ENCODE data around the gene P3R3URF.

P3R3URF gene

GRCh38 chr1:46131712-46132528 lies 44.4 kb downstream of the P3R3URF start:
- no peaks in the 10 kb centered on the region for H3K27me3 ChIP-seq (ENCODE audit: control insufficient read depth in 1 of 2, insufficient read depth in 2 of 2, low read length in 2 of 2)
- H3K27ac ChIP-seq (ENCODE audit: low read length): peak overlapping the region; percentile 96

GRCh38 chr1:46131093-46131492 lies 45.2 kb downstream of the P3R3URF start:
- Histone ChIP-seq H3K4me1 (ENCODE audit: control insufficient read depth, insufficient read depth, low read length) (peaks cover 18% of the 10 kb centered on the region), H3K4me3 (ENCODE audit: low read length in 2 of 2) (peak overlapping the region; percentile 74 to 85), H3K36me3 (ENCODE audit: control insufficient read depth in 2 of 2, insufficient read depth in 2 of 2, low read length in 2 of 2) (no peaks in the 10 kb centered on the region), H3K9me3 (ENCODE audit: control insufficient read depth in 2 of 2, low read length in 2 of 2) (no peaks in the 10 kb centered on the region), H3K27ac (ENCODE audit: low read length) (no peak overlapping the region), H3K27me3 (ENCODE audit: control insufficient read depth in 1 of 2, insufficient read depth in 2 of 2, low read length in 2 of 2) (no peaks in the 10 kb centered on the region), H3K9ac (ENCODE audit: low read length in 2 of 2) (peak overlapping the region in 1 of 2 donors; percentile 73)

More at GRCh38 chr1:46131712-46132528, 44.4 kb downstream of the P3R3URF start:
- Histone ChIP-seq H3K9ac (ENCODE audit: low read length in 2 of 2) (peak overlapping the region; percentile 73 to 94), H3K4me1 (ENCODE audit: control insufficient read depth, insufficient read depth, low read length) (peaks cover 18% of the 10 kb centered on the region), H3K4me3 (ENCODE audit: low read length in 2 of 2) (peak overlapping the region; percentile 74 to 85), H3K36me3 (ENCODE audit: control insufficient read depth in 2 of 2, insufficient read depth in 2 of 2, low read length in 2 of 2) (no peaks in the 10 kb centered on the region), H3K9me3 (ENCODE audit: control insufficient read depth in 2 of 2, low read length in 2 of 2) (no peaks in the 10 kb centered on the region)

GRCh38 chr1:46130606-46131005 lies 45.7 kb downstream of the P3R3URF start:
- H3K9ac ChIP-seq (ENCODE audit: low read length in 2 of 2): peak overlapping the region; percentile 29 to 73
- no peaks in the 10 kb centered on the region for H3K36me3 ChIP-seq (ENCODE audit: control insufficient read depth in 2 of 2, insufficient read depth in 2 of 2, low read length in 2 of 2)
- no peaks in the 10 kb centered on the region for H3K27me3 ChIP-seq (ENCODE audit: control insufficient read depth in 1 of 2, insufficient read depth in 2 of 2, low read length in 2 of 2)
- no peak overlapping the region for H3K27ac ChIP-seq (ENCODE audit: low read length)
- H3K9me3 ChIP-seq (ENCODE audit: control insufficient read depth in 2 of 2, low read length in 2 of 2): no peaks in the 10 kb centered on the region
- peak overlapping the region; percentile 74 to 85 for H3K4me3 ChIP-seq (ENCODE audit: low read length in 2 of 2)
- peaks cover 18% of the 10 kb centered on the region for H3K4me1 ChIP-seq (ENCODE audit: control insufficient read depth, insufficient read depth, low read length)

- Histone ChIP-seq H3K9ac (ENCODE audit: low read length in 2 of 2) (peak overlapping the region in 1 of 2 donors; percentile 73), H3K9me3 (ENCODE audit: control insufficient read depth in 2 of 2, low read length in 2 of 2) (no peaks in the 10 kb centered on the region), H3K4me3 (ENCODE audit: low read length in 2 of 2) (peak overlapping the region; percentile 74 to 85), H3K27ac (ENCODE audit: low read length) (no peak overlapping the region), H3K4me1 (ENCODE audit: control insufficient read depth, insufficient read depth, low read length) (peaks cover 15% of the 10 kb centered on the region), H3K36me3 (ENCODE audit: control insufficient read depth in 2 of 2, insufficient read depth in 2 of 2, low read length in 2 of 2) (no peaks in the 10 kb centered on the region), H3K27me3 (ENCODE audit: control insufficient read depth in 1 of 2, insufficient read depth in 2 of 2, low read length in 2 of 2) (no peaks in the 10 kb centered on the region)
Observed at GRCh38 chr1:46130121-46130520, 46.2 kb downstream of the P3R3URF start.

GRCh38 chr1:46128344-46128743 lies 47.9 kb downstream of the P3R3URF start:
- H3K9ac ChIP-seq (ENCODE audit: low read length in 2 of 2): no peak overlapping the region
- no peak overlapping the region for H3K4me3 ChIP-seq (ENCODE audit: low read length in 2 of 2)
- no peaks in the 10 kb centered on the region for H3K27me3 ChIP-seq (ENCODE audit: control insufficient read depth in 1 of 2, insufficient read depth in 2 of 2, low read length in 2 of 2)
- no peaks in the 10 kb centered on the region for H3K36me3 ChIP-seq (ENCODE audit: control insufficient read depth in 2 of 2, insufficient read depth in 2 of 2, low read length in 2 of 2)
- H3K9me3 ChIP-seq (ENCODE audit: control insufficient read depth in 2 of 2, low read length in 2 of 2): no peaks in the 10 kb centered on the region
- H3K4me1 ChIP-seq (ENCODE audit: control insufficient read depth, insufficient read depth, low read length): peaks cover 1% of the 10 kb centered on the region
- H3K27ac ChIP-seq (ENCODE audit: low read length): no peak overlapping the region
